C4-2B (cell line): ENCODE results near the gene CPO.

Experiments used
- H3K27ac ChIP-seq: fragments of 450-650 bp; 2 replicates; pipeline ENCODE4 v1.5.1; 2017
- ZFX ChIP-seq: fragments of 450-650 bp; IDR thresholded peaks from 2 replicates; pipeline ENCODE4 v1.6.1; 2017
- TF ChIP-seq, protein P1 (sequence below): fragments of 450-650 bp; conservative IDR thresholded peaks from 2 replicates; pipeline ENCODE4 v1.5.1; 2017; ENCODE audit warnings: mild to moderate bottlenecking

CPO gene

DNA sequence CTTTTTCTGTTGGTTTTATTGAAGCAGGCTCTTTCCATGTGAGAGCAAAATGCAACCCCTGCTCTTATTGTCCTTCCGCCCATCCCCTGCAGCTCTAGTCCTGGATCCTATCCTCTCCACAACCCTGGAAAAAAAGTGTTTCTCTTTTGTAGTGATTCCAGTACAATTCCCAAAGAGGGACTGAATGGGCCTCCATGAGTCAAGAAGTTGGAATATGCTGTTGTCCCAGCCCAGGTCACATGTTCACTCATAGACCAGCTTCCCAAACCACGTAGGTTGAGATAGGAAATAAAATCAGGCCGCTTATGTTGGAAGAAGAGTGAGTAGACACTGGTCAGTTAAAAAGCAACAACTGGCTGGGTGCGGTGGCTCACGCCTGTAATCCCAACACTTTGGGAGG lies 39.4 kb downstream of the CPO start:
- no peak overlapping the region for H3K27ac ChIP-seq
- TF ChIP-seq, protein P1, sequence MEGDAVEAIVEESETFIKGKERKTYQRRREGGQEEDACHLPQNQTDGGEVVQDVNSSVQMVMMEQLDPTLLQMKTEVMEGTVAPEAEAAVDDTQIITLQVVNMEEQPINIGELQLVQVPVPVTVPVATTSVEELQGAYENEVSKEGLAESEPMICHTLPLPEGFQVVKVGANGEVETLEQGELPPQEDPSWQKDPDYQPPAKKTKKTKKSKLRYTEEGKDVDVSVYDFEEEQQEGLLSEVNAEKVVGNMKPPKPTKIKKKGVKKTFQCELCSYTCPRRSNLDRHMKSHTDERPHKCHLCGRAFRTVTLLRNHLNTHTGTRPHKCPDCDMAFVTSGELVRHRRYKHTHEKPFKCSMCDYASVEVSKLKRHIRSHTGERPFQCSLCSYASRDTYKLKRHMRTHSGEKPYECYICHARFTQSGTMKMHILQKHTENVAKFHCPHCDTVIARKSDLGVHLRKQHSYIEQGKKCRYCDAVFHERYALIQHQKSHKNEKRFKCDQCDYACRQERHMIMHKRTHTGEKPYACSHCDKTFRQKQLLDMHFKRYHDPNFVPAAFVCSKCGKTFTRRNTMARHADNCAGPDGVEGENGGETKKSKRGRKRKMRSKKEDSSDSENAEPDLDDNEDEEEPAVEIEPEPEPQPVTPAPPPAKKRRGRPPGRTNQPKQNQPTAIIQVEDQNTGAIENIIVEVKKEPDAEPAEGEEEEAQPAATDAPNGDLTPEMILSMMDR = no peak
- TF ChIP-seq ZFX = no peak

GRCh38 chr2:206979365-206979764 lies 40.0 kb downstream of the CPO start:
- TF ChIP-seq, protein P1 = no peak
- TF ChIP-seq ZFX = no peak
- no peak overlapping the region for H3K27ac ChIP-seq

- no peak for TF ChIP-seq ZFX
- TF ChIP-seq, protein P1 = no peak
- no peak overlapping the region for H3K27ac ChIP-seq
Measured at GRCh38 chr2:206979922-206980321, 40.6 kb downstream of the CPO start.

- no peak for TF ChIP-seq ZFX
- TF ChIP-seq, protein P1 = no peak
Measured at GRCh38 chr2:206980413-206980812, 41.1 kb downstream of the CPO start.

DNA sequence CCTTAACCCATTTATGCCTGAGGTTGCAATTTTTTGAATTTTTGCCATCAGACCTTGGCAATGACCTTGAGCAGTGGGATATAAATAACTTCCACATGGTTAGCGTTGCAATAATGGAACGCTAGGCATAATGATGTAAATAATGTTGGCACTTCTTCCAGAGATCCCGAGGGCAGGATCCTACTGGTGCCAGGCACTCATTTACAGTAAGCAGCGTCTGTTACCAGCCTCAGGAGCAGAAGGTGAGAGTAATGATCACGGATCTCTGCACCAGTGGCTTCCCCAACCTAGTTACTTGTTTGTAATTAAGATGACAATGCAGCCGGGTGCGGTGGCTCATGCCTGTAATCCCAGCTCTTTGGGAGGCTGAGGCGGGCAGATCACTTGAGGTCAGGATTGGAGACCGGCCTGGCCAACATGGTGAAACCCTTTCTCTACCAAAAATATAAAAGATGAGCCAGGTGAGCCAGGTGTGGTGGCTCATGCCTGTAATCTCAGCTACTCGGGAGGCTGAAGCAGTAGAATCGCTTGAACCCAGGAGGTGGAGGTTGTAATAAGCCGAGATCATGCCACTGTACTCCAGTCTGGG lies 41.9 kb downstream of the CPO start:
- H3K27ac ChIP-seq = peak overlapping the region; percentile 49
- TF ChIP-seq, protein P1 = no peak
- TF ChIP-seq ZFX = no peak

More at GRCh38 chr2:206980413-206980812, 41.1 kb downstream of the CPO start:
- no peak overlapping the region for H3K27ac ChIP-seq

GRCh38 chr2:206981739-206982340 lies 42.5 kb downstream of the CPO start:
- TF ChIP-seq ZFX = no peak
- TF ChIP-seq, protein P1 = peak; percentile 91
- peak overlapping the region; percentile 49 for H3K27ac ChIP-seq

DNA sequence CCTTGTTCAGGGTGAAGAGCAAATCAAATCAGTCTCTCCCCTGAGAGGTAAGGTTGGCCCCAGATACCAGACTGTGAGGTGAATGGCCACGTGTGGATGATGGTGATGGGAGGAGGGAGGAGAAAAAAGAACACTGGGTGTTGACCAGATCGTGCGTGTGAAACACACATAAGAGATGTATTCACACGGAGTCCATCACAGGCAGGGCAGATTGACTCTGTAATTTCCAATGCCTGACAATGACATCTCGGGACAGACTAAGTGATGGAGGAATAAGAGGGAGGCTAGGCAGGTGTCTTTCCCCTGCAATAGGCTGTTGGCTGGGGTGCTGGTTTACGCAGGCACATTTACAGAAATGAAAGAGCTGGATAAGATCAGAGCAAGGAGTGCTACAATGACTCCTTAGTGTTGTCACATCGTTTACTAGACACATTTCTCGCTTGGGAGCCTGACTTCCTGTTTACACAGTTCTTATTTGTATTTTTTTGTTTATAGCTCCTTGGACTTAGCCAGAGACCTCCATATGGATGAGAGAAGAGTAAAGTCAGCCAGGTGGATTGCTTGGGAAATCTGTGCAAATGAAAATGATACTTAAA lies 43.1 kb downstream of the CPO start:
- TF ChIP-seq, protein P1 = no peak
- no peak for TF ChIP-seq ZFX

More for the DNA sequence above, 43.1 kb downstream of the CPO start:
- H3K27ac ChIP-seq = peak overlapping the region; percentile 49
